ENCODE results near the gene LSS.
"Not testable (repeated sequence)": the region's sequence is repeated elsewhere in the genome, so short reads cannot be mapped to it uniquely, and the experiment has no call there.

LSS gene

DNA sequence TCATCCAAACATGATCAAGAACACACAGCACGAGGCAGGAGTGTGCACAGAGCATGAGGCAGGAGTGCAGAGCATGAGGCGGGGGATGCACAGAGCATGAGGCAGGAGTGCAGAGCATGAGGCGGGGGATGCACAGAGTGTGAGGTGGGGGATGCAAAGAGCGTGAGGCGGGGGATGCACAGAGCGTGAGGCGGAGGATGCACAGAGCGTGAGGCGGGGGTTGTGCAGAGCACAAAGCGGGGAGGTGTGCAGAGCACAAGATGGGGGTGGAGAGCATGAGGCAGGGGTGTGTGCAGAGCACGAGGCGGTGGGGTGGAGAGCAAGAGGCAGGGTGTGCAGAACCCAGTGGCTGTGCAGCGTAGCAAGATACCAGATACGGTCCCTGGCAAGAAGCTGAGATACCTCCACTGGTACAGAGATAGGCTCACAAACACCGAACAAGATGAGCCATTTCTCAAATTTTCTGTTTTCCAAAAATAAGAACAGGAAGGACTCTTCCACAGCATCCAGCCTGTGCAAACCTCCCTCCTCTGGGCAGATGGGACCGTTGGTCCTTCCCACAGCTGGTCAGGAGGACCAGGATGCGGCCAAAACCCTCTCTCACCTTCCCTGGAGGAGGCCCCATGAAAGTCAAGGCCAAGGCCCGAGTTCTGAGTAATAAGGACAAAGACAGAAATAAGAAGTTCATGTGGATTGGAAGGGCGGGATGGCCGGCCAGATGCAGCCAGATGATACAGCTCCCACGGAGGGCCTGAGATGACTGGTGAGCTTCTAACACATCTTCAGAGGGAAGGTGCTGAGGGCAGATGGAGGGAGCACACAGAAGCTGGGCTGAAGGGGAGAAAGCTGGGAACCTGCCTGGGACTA lies 56.3 kb downstream of the LSS start:
- in situ Hi-C loops (cut with HindIII; ENCODE audit: low sequenced_read_pairs): no loop called here

DNA sequence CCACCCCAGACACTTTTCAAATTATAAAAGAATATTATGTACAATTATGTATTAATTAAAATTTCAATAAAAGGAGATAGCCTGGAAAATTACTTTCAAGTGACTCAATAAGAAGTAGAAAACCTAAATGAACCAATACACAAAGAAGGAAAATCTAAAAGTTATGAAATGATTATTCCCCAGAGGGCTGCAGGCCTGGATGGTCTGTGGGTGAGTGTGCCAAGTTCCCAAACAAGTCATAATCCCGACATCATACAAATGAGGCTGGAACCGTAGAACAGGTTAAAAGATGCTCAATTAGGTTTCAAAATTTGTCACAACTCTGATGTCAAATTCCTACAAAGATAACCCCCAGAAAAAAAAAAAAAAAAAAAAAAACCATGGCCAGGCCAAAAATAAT lies 57.0 kb downstream of the LSS start:
- in situ Hi-C loops (cut with HindIII; ENCODE audit: low sequenced_read_pairs): no loop called here

DNA sequence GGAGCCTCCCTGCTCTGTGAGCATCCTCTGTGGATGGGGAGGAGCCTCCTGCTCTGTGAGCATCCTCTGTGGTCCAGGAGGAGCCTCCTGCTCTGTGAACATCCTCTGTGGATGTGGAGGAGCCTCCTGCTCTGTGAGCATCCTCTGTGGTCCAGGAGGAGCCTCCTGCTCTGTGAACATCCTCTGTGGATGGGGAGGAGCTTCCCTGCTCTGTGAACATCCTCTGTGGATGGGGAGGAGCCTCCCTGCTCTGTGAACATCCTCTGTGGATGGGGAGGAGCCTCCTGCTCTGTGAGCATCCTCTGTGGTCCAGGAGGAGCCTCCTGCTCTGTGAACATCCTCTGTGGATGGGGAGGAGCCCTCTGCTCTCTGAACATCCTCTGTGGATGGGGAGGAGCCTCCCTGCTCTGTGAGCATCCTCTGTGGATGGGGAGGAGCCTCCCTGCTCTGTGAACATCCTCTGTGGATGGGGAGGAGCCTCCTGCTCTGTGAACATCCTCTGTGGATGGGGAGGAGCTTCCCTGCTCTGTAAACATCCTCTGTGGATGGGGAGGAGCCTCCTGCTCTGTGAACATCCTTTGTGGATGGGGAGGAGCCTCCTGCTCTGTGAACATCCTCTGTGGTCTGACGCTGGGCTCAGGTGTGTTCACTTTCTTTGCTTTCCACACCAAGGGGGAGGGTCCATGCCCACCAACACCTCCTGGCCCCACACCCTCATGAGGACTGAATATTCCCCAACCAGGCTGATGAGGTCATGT lies 58.0 kb downstream of the LSS start:
- in situ Hi-C loops (cut with HindIII; ENCODE audit: low sequenced_read_pairs): not testable (repeated sequence)

DNA sequence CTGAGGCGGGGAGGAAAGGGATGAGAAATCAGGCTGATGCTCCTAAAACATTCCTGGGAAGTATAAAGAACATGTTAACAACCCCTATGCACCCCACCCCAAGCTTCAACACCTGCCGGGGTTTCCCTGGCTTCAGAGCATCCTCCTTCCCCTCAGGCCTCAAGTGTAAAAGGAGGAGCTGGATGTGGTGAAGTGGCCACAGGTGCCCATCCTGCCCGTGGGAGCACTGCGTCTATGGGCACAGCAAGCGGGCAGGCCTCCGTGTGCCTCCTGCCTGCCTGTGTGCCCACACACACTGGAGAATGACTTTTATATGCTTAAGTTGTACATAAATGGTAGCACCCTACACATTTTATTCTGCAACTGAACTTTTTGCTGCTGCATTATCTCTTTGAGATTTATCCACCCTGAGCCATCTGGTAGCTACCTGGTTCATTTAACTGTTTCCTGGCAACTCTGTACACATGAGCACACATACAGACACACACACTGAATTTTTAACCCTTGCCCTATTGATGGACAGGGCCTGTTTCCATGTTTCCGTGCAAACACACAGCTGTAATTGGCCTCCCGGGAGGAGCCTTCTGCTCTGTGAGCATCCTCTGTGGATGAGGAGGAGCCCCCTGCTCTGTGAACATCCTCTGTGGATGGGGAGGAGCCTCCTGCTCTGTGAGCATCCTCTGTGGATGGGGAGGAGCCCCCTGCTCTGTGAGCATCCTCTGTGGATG lies 59.8 kb downstream of the LSS start:
- in situ Hi-C loops (cut with HindIII; ENCODE audit: low sequenced_read_pairs): no loop called here

DNA sequence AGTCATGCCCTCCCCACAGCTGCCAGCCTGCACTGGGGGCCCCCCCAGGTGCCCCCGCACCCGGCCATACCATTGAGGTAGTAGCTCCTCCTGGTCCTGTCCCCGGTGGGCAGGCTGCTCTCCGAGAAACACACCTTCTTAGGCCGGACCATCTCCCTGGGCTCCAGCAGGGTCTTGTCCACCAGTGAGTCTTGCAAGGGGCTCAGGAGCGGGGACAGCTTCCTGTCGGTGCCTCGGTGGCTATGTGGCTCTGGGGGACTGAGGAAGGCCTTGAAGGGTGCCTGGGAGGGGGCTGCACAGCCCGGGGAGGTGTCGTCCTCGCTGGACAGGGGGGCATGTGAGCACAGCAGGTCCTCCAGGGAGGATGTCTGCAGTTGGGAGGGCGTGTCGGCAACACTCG lies 60.3 kb downstream of the LSS start:
- in situ Hi-C loops (cut with HindIII; ENCODE audit: low sequenced_read_pairs): no loop called here

DNA sequence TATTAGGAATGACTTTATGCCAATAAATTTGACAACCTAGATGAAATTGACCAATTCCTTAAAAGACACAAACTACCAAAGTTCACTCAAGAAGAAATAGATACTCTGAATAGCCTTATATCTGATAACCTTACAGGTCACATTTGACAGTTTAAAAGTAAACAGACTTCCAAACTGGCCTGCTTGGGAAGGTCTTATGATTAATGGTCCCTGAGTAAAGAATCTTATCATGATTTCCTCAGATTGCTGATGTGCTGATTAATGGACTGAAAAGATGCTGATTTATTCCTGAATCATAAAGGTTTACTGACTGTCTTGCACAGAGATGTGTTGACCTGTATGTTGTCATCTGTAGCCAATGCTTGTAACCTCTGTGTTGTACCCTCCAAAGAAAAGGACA lies 63.5 kb downstream of the LSS start:
- in situ Hi-C loops (cut with HindIII; ENCODE audit: low sequenced_read_pairs): no loop called here

- in situ Hi-C loops (cut with HindIII; ENCODE audit: low sequenced_read_pairs): no loop called here
Measured at GRCh38 chr21:46163380-46163779, 65.2 kb downstream of the LSS start.

DNA sequence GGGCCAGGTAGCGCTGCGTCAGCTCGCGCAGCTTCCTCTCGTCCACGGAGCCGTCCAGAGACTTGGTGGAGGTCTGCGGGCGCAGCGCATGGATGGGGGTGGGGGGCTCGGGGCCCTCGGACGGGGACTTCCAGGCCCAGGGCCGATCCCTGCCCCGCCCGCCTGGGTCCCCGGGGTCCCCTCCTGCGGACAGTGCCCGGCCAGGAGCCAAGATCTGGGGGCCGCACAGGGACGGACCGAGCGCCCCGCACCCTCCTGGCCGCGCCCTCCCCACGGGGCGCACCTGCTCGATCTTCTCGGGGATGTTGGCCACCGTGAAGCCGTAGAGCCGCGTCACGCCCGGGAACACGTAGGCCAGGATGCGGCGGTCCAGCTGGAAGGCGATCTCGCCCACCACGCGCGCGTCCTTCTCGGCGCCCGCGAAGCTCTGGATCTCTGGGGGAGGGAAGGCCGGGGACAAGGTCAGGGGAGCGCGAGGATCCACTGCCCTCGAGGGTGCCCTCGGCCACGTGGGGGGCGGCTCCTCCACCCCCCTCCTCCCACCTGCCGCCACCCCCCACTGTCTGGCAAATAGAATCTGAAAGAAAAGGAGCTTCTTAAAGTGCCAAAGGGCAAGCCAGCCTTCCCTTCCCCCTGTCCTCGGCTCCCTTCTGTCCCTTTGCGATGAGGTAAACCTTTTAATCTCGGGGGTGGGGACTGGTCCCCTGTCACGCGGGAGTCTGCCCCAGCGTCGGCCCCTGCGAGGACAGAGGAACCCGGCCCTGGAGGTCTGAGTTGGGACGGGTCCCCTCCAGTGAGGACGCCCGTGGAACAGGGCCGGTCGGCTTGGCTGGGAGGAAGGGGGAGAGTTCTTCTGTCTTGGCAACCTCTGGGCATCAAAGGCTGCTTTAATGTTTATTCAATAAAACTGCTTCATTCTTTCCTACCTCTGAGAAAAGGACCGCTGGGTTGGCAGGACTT lies 66.7 kb downstream of the LSS start:
- in situ Hi-C loops (cut with HindIII; ENCODE audit: low sequenced_read_pairs): no loop called here

DNA sequence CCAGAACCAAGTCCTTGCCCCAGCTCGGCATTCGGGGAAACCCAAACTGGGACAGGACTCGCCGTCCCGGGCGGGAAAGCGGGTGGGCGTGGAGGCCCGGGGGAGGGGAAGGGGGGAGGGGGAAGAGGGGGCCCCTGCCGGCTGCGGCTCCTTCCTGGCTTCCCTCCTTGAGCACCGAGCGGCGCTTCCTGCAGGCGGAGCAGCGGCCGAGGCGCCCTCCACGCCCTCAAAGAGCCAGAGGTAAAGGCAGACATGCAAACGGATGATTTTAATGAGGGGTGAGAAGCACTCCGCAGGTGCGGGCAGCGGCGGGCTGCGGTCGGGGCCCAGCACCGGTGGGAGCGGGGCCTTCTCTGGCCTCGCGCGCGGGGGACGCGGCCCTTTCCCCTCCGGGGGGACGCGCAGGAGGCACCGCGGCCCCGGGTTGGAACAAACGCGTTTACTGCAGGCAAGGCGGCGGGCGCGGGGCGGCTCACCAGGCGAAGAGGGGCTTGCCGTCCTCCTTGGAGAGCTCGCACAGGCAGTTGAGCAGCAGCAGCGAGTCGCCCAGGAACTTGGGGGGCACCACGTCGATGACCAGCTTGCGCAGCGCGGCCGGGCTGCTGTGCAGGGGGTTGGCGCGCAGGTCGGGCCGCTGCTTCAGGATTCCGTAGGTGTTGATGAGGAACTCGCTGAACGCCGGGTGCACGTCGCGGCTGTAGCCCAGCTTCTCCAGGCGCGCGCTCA lies 67.5 kb downstream of the LSS start:
- in situ Hi-C loops (cut with HindIII; ENCODE audit: low sequenced_read_pairs): no loop called here

GRCh38 chr21:46160657-46160906 lies 68.0 kb downstream of the LSS start:
- in situ Hi-C loops (cut with HindIII; ENCODE audit: low sequenced_read_pairs): no loop called here

DNA sequence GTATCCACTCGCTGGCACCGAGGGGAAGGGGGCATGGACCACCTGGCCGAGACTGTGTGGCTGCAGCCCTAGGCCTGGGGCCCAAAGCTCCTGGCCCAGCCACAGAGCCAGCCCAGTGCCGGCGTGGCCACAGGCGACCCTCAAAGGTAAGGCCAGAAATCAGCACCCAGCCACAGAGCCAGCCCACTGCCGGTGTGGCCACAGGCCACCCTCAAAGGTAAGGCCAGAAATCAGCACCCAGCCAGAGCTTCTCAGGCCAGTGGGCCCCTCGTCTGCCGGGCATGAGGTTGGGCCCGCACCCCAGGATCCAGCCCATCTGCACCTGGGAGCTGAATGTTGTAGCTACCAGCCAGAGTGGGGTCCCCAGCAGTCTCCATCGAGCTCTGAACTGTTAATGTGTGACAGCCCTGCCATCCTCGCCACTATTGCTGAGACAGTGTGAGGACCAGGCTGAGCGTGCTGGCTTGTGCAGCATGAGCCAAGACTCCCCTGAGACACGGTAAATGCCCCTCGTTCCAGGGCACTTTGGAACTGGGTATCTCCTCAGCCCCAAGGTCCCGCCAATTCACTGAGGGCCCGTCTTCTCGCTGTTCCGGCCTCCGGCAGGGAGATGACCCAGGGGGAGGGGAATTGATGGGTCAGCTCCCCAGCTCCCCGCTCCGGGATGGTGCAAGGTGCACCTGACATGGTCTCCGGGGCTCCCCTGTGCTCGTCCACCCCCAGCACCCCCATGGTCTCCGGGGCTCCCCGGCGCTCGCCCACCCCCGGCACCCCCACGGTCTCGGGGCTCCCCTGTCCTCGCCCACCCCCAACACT lies 68.5 kb downstream of the LSS start:
- in situ Hi-C loops (cut with HindIII; ENCODE audit: low sequenced_read_pairs): no loop called here

DNA sequence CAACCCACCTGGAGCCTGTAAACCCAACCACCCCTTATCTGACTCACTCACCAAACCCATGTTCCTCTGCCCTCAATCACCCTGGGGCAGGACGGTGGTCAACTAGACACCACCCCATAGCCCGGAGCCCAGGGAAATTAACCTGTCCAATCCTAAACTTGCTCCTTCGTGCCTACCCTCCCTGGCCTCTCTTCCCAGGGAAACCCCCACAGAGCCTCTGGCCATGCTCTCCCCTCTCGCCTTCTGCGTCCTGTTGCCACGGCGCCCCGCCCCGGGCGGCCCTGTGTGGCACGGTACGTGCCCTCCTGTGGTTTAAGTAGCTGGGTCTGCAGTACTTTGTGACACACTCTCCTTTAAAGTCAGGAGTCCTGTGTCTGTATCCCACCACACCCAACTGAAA lies 69.2 kb downstream of the LSS start:
- in situ Hi-C loops (cut with HindIII; ENCODE audit: low sequenced_read_pairs): no loop called here

GRCh38 chr21:46158666-46159300 lies 69.8 kb downstream of the LSS start:
- in situ Hi-C loops (cut with HindIII; ENCODE audit: low sequenced_read_pairs): no loop called here

DNA sequence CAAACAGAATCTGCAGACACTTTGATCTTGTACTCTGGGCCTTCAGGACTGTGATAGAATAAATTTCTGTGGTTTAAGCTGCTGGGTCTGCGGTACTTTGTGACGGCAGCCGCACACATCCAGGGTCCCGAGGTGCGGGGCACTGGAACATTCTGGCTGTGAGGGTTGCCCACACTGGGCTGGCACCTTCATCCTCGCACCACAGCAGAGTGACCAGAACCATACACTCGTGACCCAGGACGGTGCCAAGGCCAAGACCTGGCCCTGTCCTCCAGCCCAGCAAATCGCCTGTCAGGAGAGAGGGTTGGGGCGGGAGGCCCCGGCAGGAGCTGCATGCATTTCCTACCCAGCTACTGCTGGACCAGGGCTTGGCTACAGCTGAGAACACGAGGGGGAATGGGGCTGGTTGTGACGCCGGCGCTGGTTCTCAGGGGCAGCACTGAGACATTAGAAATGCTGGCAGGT lies 70.6 kb downstream of the LSS start:
- in situ Hi-C loops (cut with HindIII; ENCODE audit: low sequenced_read_pairs): no loop called here

- in situ Hi-C loops (cut with HindIII; ENCODE audit: low sequenced_read_pairs): no loop called here
Measured at GRCh38 chr21:46157396-46157986, 71.1 kb downstream of the LSS start.

- in situ Hi-C loops (cut with HindIII; ENCODE audit: low sequenced_read_pairs): no loop called here
Measured at GRCh38 chr21:46156678-46157077, 71.9 kb downstream of the LSS start.

DNA sequence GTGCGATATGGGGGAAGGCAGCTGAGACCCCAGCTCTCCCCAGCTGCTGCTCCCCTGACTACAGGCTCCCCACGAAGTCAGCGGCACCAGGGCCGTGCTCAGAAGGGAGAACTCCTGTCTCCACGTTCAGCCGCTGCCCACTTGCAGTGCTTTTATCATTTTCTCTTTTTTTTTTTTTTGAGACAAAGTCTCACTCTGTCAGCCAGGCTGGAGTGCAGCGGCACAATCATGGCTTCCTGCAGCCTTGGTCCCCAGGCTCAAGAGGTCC lies 72.3 kb downstream of the LSS start:
- in situ Hi-C loops (cut with HindIII; ENCODE audit: low sequenced_read_pairs): no loop called here

- in situ Hi-C loops (cut with HindIII; ENCODE audit: low sequenced_read_pairs): no loop called here
Measured at GRCh38 chr21:46155514-46156377, 72.8 kb downstream of the LSS start, which contains the start of gene FTCD. Gene FTCD, minus strand, starts transcription at chr21:46155579. Its CDS starts 56 bp downstream, at chr21:46155523.

Measured in DLD1 (cell line).